NCI-H1417 (cell line): ENCODE results near the gene FAF1.

ENCODE experiments used
- DNase-seq, 3 experiments: peaks; one replicate each; lab custom pipeline; 2025; lab: John Stamatoyannopoulos, UW

Gene FAF1

GRCh38 chr1:50702395-50702794, 257.7 kb downstream of the FAF1 start:
- DNase-seq: peak in 1 of 3 experiments; percentile 16

DNA sequence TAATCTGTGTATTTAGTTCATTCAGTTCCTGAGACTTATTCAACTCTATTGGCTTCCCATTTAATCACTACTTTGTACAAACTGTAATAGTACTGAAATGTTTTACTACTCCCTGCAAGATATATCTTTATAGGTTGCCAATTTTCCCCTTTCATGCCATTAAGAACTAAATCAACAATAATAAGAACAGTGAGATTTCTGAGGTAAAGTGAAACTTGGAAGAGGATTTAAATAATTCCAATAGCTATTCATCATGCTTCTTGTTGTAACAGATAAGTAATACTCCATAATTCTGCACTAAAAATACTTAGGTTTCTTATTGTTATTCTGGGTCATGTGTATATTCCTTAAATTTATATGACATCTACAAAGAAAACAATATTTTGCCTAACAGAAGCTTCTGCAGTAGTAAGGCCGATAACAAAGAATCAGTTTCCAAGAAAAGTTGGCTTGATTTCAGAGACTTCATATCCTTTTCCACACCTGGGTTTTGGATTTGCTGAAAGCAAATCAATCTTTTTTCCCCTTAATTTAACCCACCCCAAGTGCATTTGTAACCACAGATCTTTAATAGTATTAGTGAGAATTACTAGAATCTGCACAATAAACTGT, 258.3 kb downstream of the FAF1 start:
- no peak for DNase-seq

GRCh38 chr1:50700621-50701020, 259.4 kb downstream of the FAF1 start:
- no peak for DNase-seq

DNA sequence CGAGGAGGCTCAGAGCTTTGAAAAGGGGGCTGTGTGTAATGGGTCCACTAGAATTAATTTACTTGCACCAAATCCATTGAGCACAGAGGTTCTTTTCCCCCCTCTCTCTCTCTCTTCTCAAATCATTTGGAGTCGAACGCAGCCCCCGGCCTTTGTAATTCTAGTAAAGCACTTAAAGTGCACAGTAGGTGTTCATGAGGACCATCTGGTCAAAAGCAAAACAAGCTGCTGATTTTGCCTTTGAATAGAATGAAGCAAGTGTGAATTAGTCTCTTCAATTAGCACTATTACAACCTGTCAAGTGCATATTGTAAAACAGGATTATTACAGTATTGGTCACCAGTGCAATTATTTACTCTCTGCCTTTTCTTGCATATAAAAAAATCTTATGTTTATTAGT, 259.9 kb downstream of the FAF1 start:
- DNase-seq: peak in 2 of 3 experiments; percentile 87 to 99

GRCh38 chr1:50699795-50700194, 260.3 kb downstream of the FAF1 start:
- DNase-seq: peak in 1 of 3 experiments; percentile 20

GRCh38 chr1:50697440-50698421, 262.3 kb downstream of the FAF1 start:
- DNase-seq: peak in 1 of 3 experiments; percentile 27

- DNase-seq: no peak
Observed at GRCh38 chr1:50693829-50694228, 266.2 kb downstream of the FAF1 start.

GRCh38 chr1:50684185-50684584, 275.9 kb downstream of the FAF1 start:
- DNase-seq: no peak

- no peak for DNase-seq
Observed at GRCh38 chr1:50681931-50682330, 278.1 kb downstream of the FAF1 start.

DNA sequence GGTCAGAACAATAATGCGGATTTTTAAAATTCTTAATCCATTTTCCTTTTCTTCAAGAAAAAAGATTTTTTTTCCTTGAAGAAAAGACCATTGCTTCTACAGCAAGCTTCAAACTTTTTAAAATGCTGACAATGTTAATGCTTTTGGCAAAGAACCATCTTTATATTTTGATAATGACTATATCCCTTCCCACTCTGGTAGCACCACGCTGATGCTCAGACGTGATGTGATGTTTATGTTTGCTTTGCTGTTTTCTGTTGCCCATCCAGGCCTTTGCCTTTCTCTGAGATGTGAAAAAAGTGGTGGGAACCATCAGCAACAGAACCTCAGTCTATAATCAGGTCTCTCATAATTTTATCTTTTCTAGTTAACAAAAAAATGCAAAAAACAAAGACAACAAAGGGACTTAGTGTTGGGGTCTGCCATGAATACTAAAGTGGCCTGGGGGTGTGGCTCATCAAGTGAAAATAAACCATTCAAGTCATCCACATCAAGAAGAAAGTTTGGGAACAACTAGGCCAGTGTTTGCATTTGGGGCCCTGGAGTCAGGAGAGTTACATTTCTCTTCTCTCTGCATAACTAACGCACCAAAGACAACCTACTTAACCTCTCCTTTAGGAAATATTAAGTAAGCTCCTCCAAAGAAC, 292.2 kb downstream of the FAF1 start:
- no peak for DNase-seq

- DNase-seq: peak in 1 of 3 experiments; percentile 13
Observed at GRCh38 chr1:50667272-50667671, 292.8 kb downstream of the FAF1 start.

GRCh38 chr1:50666849-50667248, 293.2 kb downstream of the FAF1 start:
- DNase-seq: no peak

DNA sequence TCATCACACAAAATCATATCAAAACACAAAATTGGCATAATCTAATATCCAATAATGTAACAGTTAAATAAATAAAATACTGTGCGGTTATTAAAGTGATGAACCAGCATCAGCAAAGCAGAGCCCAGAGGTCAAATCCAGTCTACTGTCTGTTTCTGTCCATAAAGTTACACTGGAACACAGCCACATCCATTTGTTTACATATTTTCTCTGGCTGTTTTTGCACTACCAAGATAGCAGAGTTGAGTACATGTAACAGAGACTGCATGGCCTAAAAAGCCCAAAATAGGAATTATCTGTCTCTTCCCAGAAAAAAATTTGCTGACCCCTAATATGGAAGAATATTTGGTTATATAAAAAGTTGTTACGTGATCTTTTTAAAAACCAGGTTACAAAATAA, 294.7 kb downstream of the FAF1 start:
- no peak for DNase-seq

DNA sequence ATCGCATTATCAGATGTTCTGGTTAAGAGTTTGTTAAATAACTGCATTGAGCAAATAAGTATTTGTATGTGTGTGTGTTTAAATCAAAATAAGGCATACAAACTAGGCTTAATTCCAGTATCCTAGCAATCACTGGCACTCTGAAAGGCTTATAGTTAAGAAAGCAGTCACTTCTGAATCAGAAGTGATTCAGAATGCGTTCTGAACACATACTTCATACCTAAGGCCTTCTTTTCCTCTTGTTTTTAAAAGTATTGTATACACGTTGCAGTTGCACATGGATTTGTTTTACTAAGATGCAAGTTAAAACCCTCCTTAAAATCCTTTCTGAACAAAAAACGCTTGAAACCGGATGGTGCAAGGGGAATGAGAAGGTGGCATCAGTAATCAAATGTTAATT, 298.4 kb downstream of the FAF1 start:
- DNase-seq: no peak

GRCh38 chr1:50659107-50659662, 300.9 kb downstream of the FAF1 start:
- DNase-seq: peak in 2 of 3 experiments; percentile 6 to 45

- DNase-seq: peak in 1 of 3 experiments; percentile 4
Observed at GRCh38 chr1:50658459-50659076, 301.5 kb downstream of the FAF1 start.

DNA sequence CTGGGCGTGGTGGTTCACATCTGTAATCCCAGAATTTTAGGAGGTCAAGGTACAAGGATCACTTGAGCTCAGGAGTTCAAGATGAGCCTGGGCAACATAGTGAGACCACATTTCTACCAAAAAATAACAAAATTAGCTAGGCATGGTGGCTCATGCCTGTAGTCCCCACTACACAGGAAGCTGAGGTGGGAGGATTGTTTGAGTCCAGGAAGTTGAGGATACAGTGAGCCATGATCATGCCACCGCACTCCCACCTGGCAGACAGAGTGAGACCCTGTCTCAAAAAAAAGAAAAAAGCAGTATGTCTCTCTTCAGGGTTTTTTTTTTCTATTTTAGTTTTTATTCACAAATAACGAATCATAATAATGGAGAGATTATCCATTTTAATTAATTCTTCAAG, 303.1 kb downstream of the FAF1 start:
- DNase-seq: no peak

GRCh38 chr1:50651476-50652263, 308.4 kb downstream of the FAF1 start:
- DNase-seq: peak in 1 of 3 experiments; percentile 76

GRCh38 chr1:50646526-50646925, 313.5 kb downstream of the FAF1 start:
- no peak for DNase-seq

DNA sequence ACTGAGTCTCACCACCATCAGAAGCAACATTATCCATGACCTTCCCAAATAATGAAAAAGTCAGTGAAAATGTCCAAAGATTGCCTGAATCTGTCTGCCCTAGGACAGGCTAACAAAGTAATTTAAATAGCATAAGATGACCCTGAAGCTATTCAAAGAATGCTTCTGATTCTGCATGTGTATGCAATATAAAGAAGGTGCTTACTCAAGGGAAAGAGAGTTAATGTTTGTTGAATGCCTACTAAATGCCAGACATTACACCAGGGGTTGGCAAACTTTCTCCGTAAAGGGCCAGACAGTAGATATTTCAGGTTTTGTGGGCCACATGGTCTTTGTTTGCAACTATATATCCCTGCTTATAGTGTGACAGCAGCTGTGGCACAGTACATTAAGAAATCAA, 314.9 kb downstream of the FAF1 start:
- DNase-seq: no peak
